SK-N-SH treated with all-trans-retinoic acid at 6 μM for 48 hours (cell line): Measurements from ENCODE around the gene RAB3B.

Source experiments
- CSDC2 ChIP-seq: fragments of 250-450 bp; sonication (Bioruptor Pico); IDR thresholded peaks from 2 replicates; pipeline ENCODE4 v1.5.0; 2020; ENCODE audit warnings: mild to moderate bottlenecking, moderate library complexity
- GLIS3 ChIP-seq: fragments of 250-450 bp; sonication (Bioruptor Pico); IDR thresholded peaks from 2 replicates; pipeline ENCODE4 v1.5.0; 2020; ENCODE audit warnings: mild to moderate bottlenecking, moderate library complexity
- ISL1 ChIP-seq: fragments of 250-450 bp; sonication (Bioruptor Pico); IDR thresholded peaks from 2 replicates; pipeline ENCODE4 v2.1.2; 2022; ENCODE audit warnings: mild to moderate bottlenecking, moderate library complexity
- OSR1 ChIP-seq: fragments of 250-450 bp; sonication (Bioruptor Pico); IDR thresholded peaks from 2 replicates; pipeline ENCODE4 v1.8.0; 2022; ENCODE audit warnings: moderate library complexity, mild to moderate bottlenecking, inconsistent platforms
- PATZ1 ChIP-seq: fragments of 250-450 bp; sonication (Bioruptor Pico); IDR thresholded peaks from 2 replicates; pipeline ENCODE4 v1.8.0; 2020; ENCODE audit warnings: mild to moderate bottlenecking, moderate library complexity, borderline replicate concordance
- POU6F1 ChIP-seq: fragments of 250-450 bp; sonication (Bioruptor Pico); IDR thresholded peaks from 2 replicates; pipeline ENCODE4 v1.8.0; 2021; ENCODE audit warnings: low read depth, mild to moderate bottlenecking, moderate library complexity, borderline replicate concordance
- PPARA ChIP-seq: fragments of 250-450 bp; sonication (Bioruptor Pico); IDR thresholded peaks from 2 replicates; pipeline ENCODE4 v1.5.0; 2020; ENCODE audit warnings: mild to moderate bottlenecking, borderline replicate concordance
- RARB ChIP-seq: fragments of 250-450 bp; sonication (Bioruptor Pico); IDR thresholded peaks from 2 replicates; pipeline ENCODE4 v1.8.0; 2021; ENCODE audit warnings: mild to moderate bottlenecking, moderate library complexity
- TOX ChIP-seq: fragments of 250-450 bp; sonication (Bioruptor Pico); IDR thresholded peaks from 2 replicates; pipeline ENCODE4 v1.8.0; 2021; ENCODE audit warnings: mild to moderate bottlenecking, moderate library complexity, borderline replicate concordance
- TSHZ2 ChIP-seq: fragments of 250-450 bp; sonication (Bioruptor Pico); IDR thresholded peaks from 2 replicates; pipeline ENCODE4 v1.5.0; 2020; ENCODE audit warnings: mild to moderate bottlenecking, moderate library complexity
- ZFP3 ChIP-seq: fragments of 250-450 bp; sonication (Bioruptor Pico); IDR thresholded peaks from 2 replicates; pipeline ENCODE4 v1.5.0; 2020; ENCODE audit warnings: mild to moderate bottlenecking, moderate library complexity
- ZFP30 ChIP-seq: fragments of 450-650 bp; formaldehyde crosslinking; IDR thresholded peaks from 2 replicates; pipeline ENCODE4 v1.5.0; 2022; ENCODE audit warnings: mild to moderate bottlenecking, moderate library complexity
- ZNF70 ChIP-seq: fragments of 450-650 bp; formaldehyde crosslinking; IDR thresholded peaks from 2 replicates; pipeline ENCODE4 v1.5.0; 2020; ENCODE audit warnings: mild to moderate bottlenecking, moderate library complexity

GRCh38 chr1:51989582-51990477 is 670 bp downstream of the RAB3B start:
- no peak for TF ChIP-seq PATZ1 (CRISPR knock-in tag)
- no peak for TF ChIP-seq TSHZ2
- TF ChIP-seq ZFP30 (CRISPR knock-in tag), result no peak
- no peak for TF ChIP-seq CSDC2 (CRISPR knock-in tag)
- TF ChIP-seq PPARA (CRISPR knock-in tag), result no peak
- TF ChIP-seq OSR1 (CRISPR knock-in tag), result no peak
- no peak for TF ChIP-seq TOX (CRISPR knock-in tag)
- TF ChIP-seq POU6F1 (CRISPR knock-in tag), result no peak
- TF ChIP-seq ZNF70 (CRISPR knock-in tag), result no peak
- no peak for TF ChIP-seq RARB (CRISPR knock-in tag)
- TF ChIP-seq GLIS3 (CRISPR knock-in tag), result no peak
- TF ChIP-seq ISL1 (CRISPR knock-in tag), result no peak
- no peak for TF ChIP-seq ZFP3 (CRISPR knock-in tag)
